Activated naive CD4-positive, alpha-beta T cell treated with anti-CD3 and anti-CD28 coated beads, Interleukin-2, amount 50 U/mL, for 24 hours (primary cell): ENCODE results near the gene GNA15.
"Not testable (repeated sequence)": the region's sequence is repeated elsewhere in the genome, so short reads cannot be mapped to it uniquely, and the experiment has no call there.

Source experiments
- H3K27ac Mint-ChIP-seq: one replicate; pipeline ENCODE4 v1.8.0; 2021; ENCODE audit warnings: mild to moderate bottlenecking, mixed read lengths
- H3K27me3 Mint-ChIP-seq: one replicate; pipeline ENCODE4 v1.8.0; 2021; ENCODE audit warnings: mixed read lengths
- H3K36me3 Mint-ChIP-seq: one replicate; pipeline ENCODE4 v1.8.0; 2021; ENCODE audit warnings: mixed read lengths
- H3K4me1 Mint-ChIP-seq: one replicate; pipeline ENCODE4 v1.8.0; 2021; ENCODE audit warnings: mixed read lengths
- H3K4me3 Mint-ChIP-seq: one replicate; pipeline ENCODE4 v1.8.0; 2021; ENCODE audit warnings: mild to moderate bottlenecking, mixed read lengths
- H3K9me3 Mint-ChIP-seq: one replicate; pipeline ENCODE4 v1.8.0; 2021; ENCODE audit warnings: mixed read lengths

Gene GNA15

GRCh38 chr19:3135961-3136683 lies at the start of gene GNA15:
Gene GNA15 (plus strand): TSS chr19:3136033. CDS start chr19:3136451, 418 bp downstream.
- Mint-ChIP-seq H3K36me3 (peaks cover 2% of the 10 kb centered on the region), H3K9me3 (no peaks in the 10 kb centered on the region), H3K27ac (no peak within 1 kb of the TSS), H3K4me1 (peaks cover 25% of the 10 kb centered on the region), H3K4me3 (peak within 1 kb of the TSS; percentile 47), H3K27me3 (peaks cover 6% of the 10 kb centered on the region)

GRCh38 chr19:3087769-3088168 lies 48.1 kb upstream of the GNA15 start:
- Mint-ChIP-seq H3K4me1 (no peaks in the 10 kb centered on the region), H3K36me3 (no peaks in the 10 kb centered on the region), H3K27ac (no peak overlapping the region), H3K9me3 (no peaks in the 10 kb centered on the region), H3K4me3 (no peak overlapping the region), H3K27me3 (no peaks in the 10 kb centered on the region)

GRCh38 chr19:3089299-3089855 lies 46.5 kb upstream of the GNA15 start:
- not testable (repeated sequence) for H3K9me3 Mint-ChIP-seq, H3K4me3 Mint-ChIP-seq, H3K27ac Mint-ChIP-seq, H3K4me1 Mint-ChIP-seq, H3K27me3 Mint-ChIP-seq, H3K36me3 Mint-ChIP-seq

GRCh38 chr19:3094601-3095440 lies 41.0 kb upstream of the GNA15 start:
- H3K36me3 Mint-ChIP-seq, result no peaks in the 10 kb centered on the region
- H3K4me1 Mint-ChIP-seq, result peaks cover 26% of the 10 kb centered on the region
- H3K27ac Mint-ChIP-seq, result no peak overlapping the region
- no peaks in the 10 kb centered on the region for H3K27me3 Mint-ChIP-seq
- H3K4me3 Mint-ChIP-seq, result peak overlapping the region; percentile 80
- no peaks in the 10 kb centered on the region for H3K9me3 Mint-ChIP-seq

GRCh38 chr19:3095441-3096191 lies 40.2 kb upstream of the GNA15 start:
- Mint-ChIP-seq H3K27ac (peak overlapping the region; percentile 23), H3K27me3 (no peaks in the 10 kb centered on the region), H3K4me1 (peaks cover 27% of the 10 kb centered on the region), H3K9me3 (no peaks in the 10 kb centered on the region), H3K4me3 (peak overlapping the region; percentile 80), H3K36me3 (no peaks in the 10 kb centered on the region)

- Mint-ChIP-seq H3K36me3 (no peaks in the 10 kb centered on the region), H3K27ac (peak overlapping the region; percentile 48), H3K27me3 (no peaks in the 10 kb centered on the region), H3K4me1 (peaks cover 27% of the 10 kb centered on the region), H3K9me3 (no peaks in the 10 kb centered on the region), H3K4me3 (peak overlapping the region; percentile 80)
Measured at GRCh38 chr19:3096267-3096901, 39.4 kb upstream of the GNA15 start.

- Mint-ChIP-seq H3K27ac (no peak overlapping the region), H3K4me3 (no peak overlapping the region), H3K9me3 (no peaks in the 10 kb centered on the region), H3K4me1 (peaks cover 27% of the 10 kb centered on the region), H3K27me3 (no peaks in the 10 kb centered on the region), H3K36me3 (no peaks in the 10 kb centered on the region)
Measured at GRCh38 chr19:3096902-3097326, 38.9 kb upstream of the GNA15 start.

- Mint-ChIP-seq H3K4me1 (peaks cover 27% of the 10 kb centered on the region), H3K27me3 (no peaks in the 10 kb centered on the region), H3K4me3 (no peak overlapping the region), H3K27ac (no peak overlapping the region), H3K9me3 (no peaks in the 10 kb centered on the region), H3K36me3 (no peaks in the 10 kb centered on the region)
Measured at GRCh38 chr19:3097442-3097871, 38.4 kb upstream of the GNA15 start.

- no peaks in the 10 kb centered on the region for H3K9me3 Mint-ChIP-seq
- H3K4me3 Mint-ChIP-seq, result peak overlapping the region; percentile 30
- peaks cover 27% of the 10 kb centered on the region for H3K4me1 Mint-ChIP-seq
- no peaks in the 10 kb centered on the region for H3K27me3 Mint-ChIP-seq
- no peak overlapping the region for H3K27ac Mint-ChIP-seq
- H3K36me3 Mint-ChIP-seq, result no peaks in the 10 kb centered on the region
Measured at GRCh38 chr19:3098141-3098514, 37.7 kb upstream of the GNA15 start.

- Mint-ChIP-seq H3K9me3 (no peaks in the 10 kb centered on the region), H3K4me1 (peaks cover 29% of the 10 kb centered on the region), H3K27me3 (no peaks in the 10 kb centered on the region), H3K36me3 (no peaks in the 10 kb centered on the region), H3K4me3 (peak overlapping the region; percentile 80), H3K27ac (peak overlapping the region; percentile 59)
Measured at GRCh38 chr19:3098515-3099346, 37.1 kb upstream of the GNA15 start.

GRCh38 chr19:3099347-3100145 lies 36.3 kb upstream of the GNA15 start:
- no peaks in the 10 kb centered on the region for H3K36me3 Mint-ChIP-seq
- H3K4me3 Mint-ChIP-seq, result peak overlapping the region; percentile 80
- H3K4me1 Mint-ChIP-seq, result peaks cover 35% of the 10 kb centered on the region
- H3K27me3 Mint-ChIP-seq, result no peaks in the 10 kb centered on the region
- H3K9me3 Mint-ChIP-seq, result no peaks in the 10 kb centered on the region
- no peak overlapping the region for H3K27ac Mint-ChIP-seq

GRCh38 chr19:3100331-3100730 lies 35.5 kb upstream of the GNA15 start:
- Mint-ChIP-seq H3K4me3 (no peak overlapping the region), H3K4me1 (peaks cover 30% of the 10 kb centered on the region), H3K36me3 (no peaks in the 10 kb centered on the region), H3K27me3 (no peaks in the 10 kb centered on the region), H3K9me3 (no peaks in the 10 kb centered on the region), H3K27ac (no peak overlapping the region)

- Mint-ChIP-seq H3K9me3 (no peaks in the 10 kb centered on the region), H3K4me1 (peaks cover 23% of the 10 kb centered on the region), H3K27me3 (no peaks in the 10 kb centered on the region), H3K27ac (no peak overlapping the region), H3K36me3 (no peaks in the 10 kb centered on the region), H3K4me3 (no peak overlapping the region)
Measured at GRCh38 chr19:3100747-3101730, 34.8 kb upstream of the GNA15 start.
